Ectodermal cell (in vitro differentiated cells): ENCODE data around the gene TMEM170B.
"Not testable (repeated sequence)": the region's sequence is repeated elsewhere in the genome, so short reads cannot be mapped to it uniquely, and the experiment has no call there.

Experiments
- H3K27ac ChIP-seq: 2 replicates; pipeline ENCODE4 v1.7.0; 2013; ENCODE audit warnings: mild to moderate bottlenecking, low read depth, low read length; ENCODE audit not compliant: insufficient read depth, poor library complexity, severe bottlenecking
- H3K27me3 ChIP-seq: 2 replicates; pipeline ENCODE4 v1.7.0; 2013; ENCODE audit warnings: mild to moderate bottlenecking, low read length; ENCODE audit not compliant: insufficient read depth, control insufficient read depth, poor library complexity, severe bottlenecking
- H3K36me3 ChIP-seq: one replicate; pipeline ENCODE4 v1.7.0; 2013; ENCODE audit warnings: low read length; ENCODE audit not compliant: control insufficient read depth, insufficient read depth
- H3K4me1 ChIP-seq: one replicate; pipeline ENCODE4 v1.7.0; 2013; ENCODE audit warnings: low read length; ENCODE audit not compliant: control insufficient read depth, insufficient read depth
- H3K4me3 ChIP-seq: 2 replicates; pipeline ENCODE4 v1.7.0; 2013; ENCODE audit warnings: low read depth, low read length, control low read depth; ENCODE audit not compliant: insufficient read depth
- H3K9me3 ChIP-seq: 2 replicates; pipeline ENCODE4 v1.7.0; 2013; ENCODE audit warnings: mild to moderate bottlenecking, low read length, moderate library complexity; ENCODE audit not compliant: control insufficient read depth
- WGBS, 2 experiments: methylation state at CpG; one replicate each; pipeline ENCODE4 v1.1.7; 2013; ENCODE audit warnings: missing lambda C conversion rate in 2 of 2; 5-methylcytosine and 5-hydroxymethylcytosine counted together

Gene TMEM170B

GRCh38 chr6:11528996-11529395 lies 8.6 kb upstream of the TMEM170B start:
- H3K4me3 ChIP-seq = no peak overlapping the region
- H3K4me1 ChIP-seq = no peaks in the 10 kb centered on the region
- H3K9me3 ChIP-seq = no peaks in the 10 kb centered on the region
- H3K27ac ChIP-seq = no peak overlapping the region
- no peaks in the 10 kb centered on the region for H3K27me3 ChIP-seq
- 90% methylated on average over 2 of the region's 2 CpGs; no CpG with 5 or more reads in 1 of the 2 experiments for WGBS, 2 experiments
- no peaks in the 10 kb centered on the region for H3K36me3 ChIP-seq

GRCh38 chr6:11532097-11532496 lies 5.5 kb upstream of the TMEM170B start:
- H3K4me3 ChIP-seq = no peak overlapping the region
- H3K27ac ChIP-seq = no peak overlapping the region
- no peaks in the 10 kb centered on the region for H3K4me1 ChIP-seq
- WGBS, 2 experiments = 72 to 76% methylated on average over 3 of the region's 3 CpGs
- H3K36me3 ChIP-seq = no peaks in the 10 kb centered on the region
- H3K9me3 ChIP-seq = no peaks in the 10 kb centered on the region
- H3K27me3 ChIP-seq = peaks cover 21% of the 10 kb centered on the region

GRCh38 chr6:11534561-11534960 lies 3.0 kb upstream of the TMEM170B start:
- Histone ChIP-seq H3K27me3 (peaks cover 35% of the 10 kb centered on the region), H3K4me3 (no peak overlapping the region), H3K4me1 (no peaks in the 10 kb centered on the region), H3K27ac (no peak overlapping the region), H3K36me3 (no peaks in the 10 kb centered on the region), H3K9me3 (no peaks in the 10 kb centered on the region)
- WGBS, 2 experiments = 94% methylated on average over 5 of the region's 5 CpGs

GRCh38 chr6:11535801-11536230 lies 1.7 kb upstream of the TMEM170B start:
- H3K4me3 ChIP-seq = no peak overlapping the region
- H3K27ac ChIP-seq = no peak overlapping the region
- H3K36me3 ChIP-seq = no peaks in the 10 kb centered on the region
- WGBS, 2 experiments = 58 to 62% methylated on average over 2 of the region's 2 CpGs
- H3K4me1 ChIP-seq = no peaks in the 10 kb centered on the region
- no peaks in the 10 kb centered on the region for H3K9me3 ChIP-seq
- H3K27me3 ChIP-seq = peaks cover 35% of the 10 kb centered on the region

DNA sequence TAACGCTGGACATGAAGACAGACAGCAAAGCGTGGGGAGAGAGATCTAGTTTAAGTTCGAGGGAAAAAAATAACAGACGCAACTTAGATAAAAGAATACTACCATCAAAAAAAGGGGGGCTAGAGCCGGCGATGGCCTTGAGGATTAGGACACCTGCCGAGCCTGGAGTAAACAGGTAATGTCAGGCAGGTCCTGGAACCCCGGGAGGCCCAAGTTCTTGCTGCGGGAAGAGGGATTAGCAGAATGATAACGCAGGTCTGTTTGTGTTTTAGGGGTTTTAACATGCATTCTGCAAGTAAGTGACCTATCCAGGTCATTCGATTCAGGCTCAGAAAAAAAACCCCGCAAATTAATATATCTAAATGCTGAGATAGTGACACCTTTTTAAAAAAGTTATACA lies 754 bp upstream of the TMEM170B start:
- Histone ChIP-seq H3K27me3 (peaks cover 35% of the 10 kb centered on the region), H3K4me1 (no peaks in the 10 kb centered on the region), H3K4me3 (peak overlapping the region; percentile 74), H3K9me3 (no peaks in the 10 kb centered on the region), H3K36me3 (no peaks in the 10 kb centered on the region), H3K27ac (no peak overlapping the region)
- WGBS, 2 experiments = 3% methylated on average over 10 to 12 of the region's 12 CpGs

GRCh38 chr6:11538052-11538818 lies 686 bp downstream of the TMEM170B start:
- Histone ChIP-seq H3K4me3 (peak overlapping the region; percentile 74), H3K36me3 (no peaks in the 10 kb centered on the region), H3K9me3 (no peaks in the 10 kb centered on the region), H3K4me1 (no peaks in the 10 kb centered on the region), H3K27me3 (peaks cover 35% of the 10 kb centered on the region), H3K27ac (no peak overlapping the region)
- 0% methylated on average over 74 of the region's 74 CpGs for WGBS, 2 experiments

- no peaks in the 10 kb centered on the region for H3K9me3 ChIP-seq
- no peak overlapping the region for H3K27ac ChIP-seq
- no peaks in the 10 kb centered on the region for H3K36me3 ChIP-seq
- no peaks in the 10 kb centered on the region for H3K4me1 ChIP-seq
- peaks cover 35% of the 10 kb centered on the region for H3K27me3 ChIP-seq
- 51 to 73% methylated on average over 3 to 8 of the region's 8 CpGs for WGBS, 2 experiments
- H3K4me3 ChIP-seq = peak overlapping the region; percentile 74
Observed at GRCh38 chr6:11538819-11539468, 1.4 kb downstream of the TMEM170B start.

- Histone ChIP-seq H3K27ac (no peak overlapping the region), H3K27me3 (peaks cover 14% of the 10 kb centered on the region), H3K4me1 (no peaks in the 10 kb centered on the region), H3K36me3 (no peaks in the 10 kb centered on the region), H3K9me3 (no peaks in the 10 kb centered on the region), H3K4me3 (no peak overlapping the region)
- 93 to 100% methylated on average over 1 to 2 of the region's 3 CpGs for WGBS, 2 experiments
Observed at GRCh38 chr6:11542863-11543262, 5.3 kb downstream of the TMEM170B start.

- Histone ChIP-seq H3K4me3 (no peak overlapping the region), H3K4me1 (no peaks in the 10 kb centered on the region), H3K9me3 (no peaks in the 10 kb centered on the region), H3K27ac (no peak overlapping the region), H3K36me3 (no peaks in the 10 kb centered on the region), H3K27me3 (peaks cover 5% of the 10 kb centered on the region)
- WGBS, 2 experiments = 87 to 92% methylated on average over 3 to 4 of the region's 4 CpGs
Observed at GRCh38 chr6:11543919-11544518, 6.5 kb downstream of the TMEM170B start.

GRCh38 chr6:11547846-11548245 lies 10.3 kb downstream of the TMEM170B start:
- not testable (repeated sequence) for H3K4me1 ChIP-seq, H3K27ac ChIP-seq, H3K4me3 ChIP-seq, H3K27me3 ChIP-seq, H3K36me3 ChIP-seq, H3K9me3 ChIP-seq
